NB4 (cell line): ENCODE results near the gene KCNH3.

Experiments
- POLR2A ChIP-seq: IDR thresholded peaks from 2 replicates; pipeline ENCODE4 v1.6.1; 2011; ENCODE audit warnings: mild to moderate bottlenecking; ENCODE audit not compliant: insufficient read length; ENCODE audit errors: extremely low read depth
- TF ChIP-seq, protein P1 (sequence below): IDR thresholded peaks from one replicate; pipeline ENCODE4 v1.5.1; 2012; ENCODE audit warnings: low read depth, low read length

DNA sequence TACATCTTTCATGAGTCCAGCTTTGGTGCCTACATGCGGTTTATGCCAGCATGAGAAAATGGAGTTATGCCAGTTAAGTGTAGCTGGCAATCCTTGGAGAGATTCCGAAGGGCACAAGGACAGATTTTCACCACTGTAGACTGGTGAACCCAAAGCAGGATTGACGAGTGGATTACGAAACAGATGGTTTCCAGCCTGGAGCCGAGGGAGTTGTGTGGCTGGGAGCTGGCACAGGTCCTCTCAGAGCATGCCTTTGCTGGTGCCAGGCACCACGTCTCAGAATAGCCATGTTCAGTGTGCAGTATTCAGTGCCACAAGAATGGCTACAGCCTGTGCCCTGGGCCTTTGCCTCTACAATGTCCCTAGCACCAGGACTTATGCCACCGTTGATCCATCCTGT lies 13.2 kb downstream of the KCNH3 start:
- TF ChIP-seq, protein P1, sequence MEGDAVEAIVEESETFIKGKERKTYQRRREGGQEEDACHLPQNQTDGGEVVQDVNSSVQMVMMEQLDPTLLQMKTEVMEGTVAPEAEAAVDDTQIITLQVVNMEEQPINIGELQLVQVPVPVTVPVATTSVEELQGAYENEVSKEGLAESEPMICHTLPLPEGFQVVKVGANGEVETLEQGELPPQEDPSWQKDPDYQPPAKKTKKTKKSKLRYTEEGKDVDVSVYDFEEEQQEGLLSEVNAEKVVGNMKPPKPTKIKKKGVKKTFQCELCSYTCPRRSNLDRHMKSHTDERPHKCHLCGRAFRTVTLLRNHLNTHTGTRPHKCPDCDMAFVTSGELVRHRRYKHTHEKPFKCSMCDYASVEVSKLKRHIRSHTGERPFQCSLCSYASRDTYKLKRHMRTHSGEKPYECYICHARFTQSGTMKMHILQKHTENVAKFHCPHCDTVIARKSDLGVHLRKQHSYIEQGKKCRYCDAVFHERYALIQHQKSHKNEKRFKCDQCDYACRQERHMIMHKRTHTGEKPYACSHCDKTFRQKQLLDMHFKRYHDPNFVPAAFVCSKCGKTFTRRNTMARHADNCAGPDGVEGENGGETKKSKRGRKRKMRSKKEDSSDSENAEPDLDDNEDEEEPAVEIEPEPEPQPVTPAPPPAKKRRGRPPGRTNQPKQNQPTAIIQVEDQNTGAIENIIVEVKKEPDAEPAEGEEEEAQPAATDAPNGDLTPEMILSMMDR, result no peak
- no peak for TF ChIP-seq POLR2A
